ENCODE measurements around the gene PDGFA. TPM values are rescaled to one million over a fixed set of nuclear protein-coding genes. Genes with fewer than 3 reads are reported as not detected.

Gene PDGFA
- total RNA-seq, 1 experiment from 2014 or later: 35.8 TPM

DNA sequence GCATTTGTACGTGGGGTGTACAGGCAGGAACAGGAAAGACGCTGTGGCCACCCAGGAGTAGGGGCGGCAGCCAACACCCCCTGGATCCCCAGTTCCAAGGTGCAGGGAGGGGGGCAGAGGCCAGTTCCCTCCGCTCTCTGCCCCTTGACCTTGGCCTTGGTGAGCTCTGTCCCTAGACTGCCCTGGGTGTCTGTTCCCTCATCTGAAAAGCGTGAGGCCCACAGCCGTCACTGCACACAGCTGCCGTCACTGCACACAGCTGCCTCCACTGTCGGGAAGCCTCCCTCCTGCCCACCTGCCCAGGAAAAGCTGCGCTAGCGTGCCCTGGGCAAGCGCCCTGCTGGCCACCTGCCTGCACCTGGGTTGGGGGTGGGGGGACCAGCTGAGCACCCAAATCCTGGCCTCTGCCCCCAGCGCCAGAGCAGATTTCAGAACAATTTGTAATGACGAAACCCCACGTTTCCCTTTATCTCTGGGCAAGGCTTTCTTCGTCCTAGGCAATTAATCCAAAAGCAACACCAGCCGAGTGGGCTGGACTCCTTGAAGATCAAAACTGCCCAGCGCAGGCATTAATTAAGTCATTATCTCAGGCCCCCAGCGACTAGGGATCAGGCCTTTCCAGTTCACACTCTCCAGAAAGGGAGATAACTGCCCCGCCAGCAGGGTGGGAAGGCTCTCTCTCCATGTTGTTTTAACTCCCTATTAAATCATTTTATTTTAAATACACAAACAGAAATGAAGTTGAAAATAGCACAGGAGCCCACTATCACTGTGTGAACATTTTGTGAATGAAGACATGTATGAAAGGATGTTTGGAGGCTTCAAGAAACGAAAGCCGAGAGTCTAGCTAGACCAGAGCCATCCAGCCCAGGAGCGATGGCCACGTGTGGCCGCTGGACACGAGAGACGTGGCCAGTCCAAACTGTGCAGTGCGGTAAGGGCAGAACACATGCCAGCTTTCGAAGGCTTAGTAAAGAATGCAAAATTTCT is 4.0 kb upstream of the PDGFA start:
- TF ChIP-seq, protein P1, sequence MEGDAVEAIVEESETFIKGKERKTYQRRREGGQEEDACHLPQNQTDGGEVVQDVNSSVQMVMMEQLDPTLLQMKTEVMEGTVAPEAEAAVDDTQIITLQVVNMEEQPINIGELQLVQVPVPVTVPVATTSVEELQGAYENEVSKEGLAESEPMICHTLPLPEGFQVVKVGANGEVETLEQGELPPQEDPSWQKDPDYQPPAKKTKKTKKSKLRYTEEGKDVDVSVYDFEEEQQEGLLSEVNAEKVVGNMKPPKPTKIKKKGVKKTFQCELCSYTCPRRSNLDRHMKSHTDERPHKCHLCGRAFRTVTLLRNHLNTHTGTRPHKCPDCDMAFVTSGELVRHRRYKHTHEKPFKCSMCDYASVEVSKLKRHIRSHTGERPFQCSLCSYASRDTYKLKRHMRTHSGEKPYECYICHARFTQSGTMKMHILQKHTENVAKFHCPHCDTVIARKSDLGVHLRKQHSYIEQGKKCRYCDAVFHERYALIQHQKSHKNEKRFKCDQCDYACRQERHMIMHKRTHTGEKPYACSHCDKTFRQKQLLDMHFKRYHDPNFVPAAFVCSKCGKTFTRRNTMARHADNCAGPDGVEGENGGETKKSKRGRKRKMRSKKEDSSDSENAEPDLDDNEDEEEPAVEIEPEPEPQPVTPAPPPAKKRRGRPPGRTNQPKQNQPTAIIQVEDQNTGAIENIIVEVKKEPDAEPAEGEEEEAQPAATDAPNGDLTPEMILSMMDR (conservative IDR thresholded peaks at IDR 0.05): no peak
- peak overlapping the region in 1 of 2 experiments; percentile 5; a peak in 1 of 5 replicates for H3K4me3 Mint-ChIP-seq
- H3K18ac ChIP-seq (ENCODE audit: insufficient read length, low read depth, low read length): no peak overlapping the region
- H3K79me2 ChIP-seq (ENCODE audit: insufficient read depth, low read length): no peaks in the 10 kb centered on the region
- H3K27ac Mint-ChIP-seq: no peak overlapping the region
- no peak overlapping the region for H2BK12ac ChIP-seq (ENCODE audit: insufficient read length, low read depth, low read length)
- H3K4me2 ChIP-seq (ENCODE audit: insufficient read depth, insufficient read length, low read length): peak overlapping the region; percentile 4
- H3T11ph ChIP-seq (ENCODE audit: low read length): no peak overlapping the region
- H3K4ac ChIP-seq (ENCODE audit: low read depth, low read length): no peak overlapping the region
- H2AFZ ChIP-seq (ENCODE audit: low read length): no peak overlapping the region
- whole genome bisulfite sequencing (ENCODE audit: extremely low coverage, insufficient read length, low lambda C conversion rate): no CpG with 5 or more reads among the region's 28 CpGs
- H4K8ac ChIP-seq (replicated peaks; ENCODE audit: insufficient read length, low read depth, low read length): no peak overlapping the region
- no peak overlapping the region for H4K91ac ChIP-seq (ENCODE audit: insufficient read length, low read depth, low read length)
- H3K4me1 ChIP-seq (ENCODE audit: insufficient read depth, low read length): peaks cover 2% of the 10 kb centered on the region; the same call in 1 of the 2 replicates
- H3K27ac ChIP-seq (ENCODE audit: insufficient read length, low read depth, low read length): no peak overlapping the region
- no peak overlapping the region for H4K5ac ChIP-seq (ENCODE audit: insufficient read length, low read depth, low read length)
- DNase-seq: no peak
- no peak overlapping the region for H2BK20ac ChIP-seq (ENCODE audit: low read depth, low read length, poor library complexity, severe bottlenecking)
- peaks cover 68% of the 10 kb centered on the region for H3K27me3 Mint-ChIP-seq (ENCODE audit: low read depth)
- peaks cover 30% of the 10 kb centered on the region; the same call in 1 of the 2 replicates for H3K27me3 ChIP-seq (ENCODE audit: insufficient read depth, low read length)
- H3K14ac ChIP-seq (ENCODE audit: insufficient read depth, low read length): 0 out of 2 replicates have a peak overlapping the region, but pooled peaks have one; percentile 13
- H3K9me3 Mint-ChIP-seq: no peaks in the 10 kb centered on the region
- no peaks in the 10 kb centered on the region for H3K79me1 ChIP-seq (ENCODE audit: insufficient read depth, low read depth, low read length, poor library complexity, severe bottlenecking)
- no peak overlapping the region; the same call in 1 of the 2 replicates for H2BK15ac ChIP-seq (ENCODE audit: low read depth, low read length)
- no peak overlapping the region for H2AK5ac ChIP-seq (ENCODE audit: insufficient read length, low read length)
- H3K9me3 ChIP-seq (ENCODE audit: control insufficient read depth, low read depth, low read length): no peaks in the 10 kb centered on the region
- no peak overlapping the region for H2BK120ac ChIP-seq (ENCODE audit: low read depth, low read length, poor library complexity, severe bottlenecking)
- H3K23ac ChIP-seq (ENCODE audit: insufficient read length, low read depth, low read length): no peak overlapping the region
- no peaks in the 10 kb centered on the region for H3K36me3 Mint-ChIP-seq (ENCODE audit: insufficient read depth in 1 of 3, low read depth in 3 of 3)
- peaks cover 3 to 15% of the 10 kb centered on the region in 2 experiments; a peak in 3 of 4 replicates for H3K4me1 Mint-ChIP-seq
- H4K20me1 ChIP-seq (ENCODE audit: control insufficient read depth, insufficient read depth, insufficient read length): no peaks in the 10 kb centered on the region
- no peak overlapping the region for H3K56ac ChIP-seq (ENCODE audit: insufficient read length, low read depth, low read length)
- H2BK5ac ChIP-seq (ENCODE audit: insufficient read length, low read length): no peak overlapping the region
- H3K23me2 ChIP-seq (ENCODE audit: insufficient read length, low read depth, low read length, poor library complexity, severe bottlenecking): peaks cover 24% of the 10 kb centered on the region
- H3K9ac ChIP-seq (ENCODE audit: extremely low read depth, insufficient read length, low read length): no peak overlapping the region

Measured in H9 (cell line).